ENCODE data around the gene LGSN. TPM values are rescaled to one million over a fixed set of nuclear protein-coding genes. Genes with fewer than 3 reads are reported as not detected.
"Not testable (repeated sequence)": the region's sequence is repeated elsewhere in the genome, so short reads cannot be mapped to it uniquely, and the experiment has no call there.

Gene LGSN
- total RNA-seq, 3 donors from 2014 or later = not detected

GRCh38 chr6:63326630-63327029 is 6.8 kb upstream of the LGSN start:
- DNase-seq; H3K36me3 Mint-ChIP-seq (ENCODE audit: insufficient read depth); H3K4me3 Mint-ChIP-seq; H3K9me3 Mint-ChIP-seq; ATAC-seq; H3K4me1 Mint-ChIP-seq (ENCODE audit: low read depth); H3K27me3 Mint-ChIP-seq (ENCODE audit: low read depth): not testable (repeated sequence)

- H3K27me3 Mint-ChIP-seq (ENCODE audit: low read depth) = no peaks in the 10 kb centered on the region
- H3K36me3 Mint-ChIP-seq (ENCODE audit: insufficient read depth) = no peaks in the 10 kb centered on the region
- DNase-seq (no peak), ATAC-seq (no peak)
- H3K4me1 Mint-ChIP-seq (ENCODE audit: low read depth) = no peaks in the 10 kb centered on the region
- H3K9me3 Mint-ChIP-seq = peaks cover 4% of the 10 kb centered on the region
- H3K4me3 Mint-ChIP-seq = no peak overlapping the region
Observed at GRCh38 chr6:63322981-63323380, 3.2 kb upstream of the LGSN start.

GRCh38 chr6:63321821-63322220 is 2.0 kb upstream of the LGSN start:
- no peaks in the 10 kb centered on the region for H3K4me1 Mint-ChIP-seq (ENCODE audit: low read depth)
- ATAC-seq = no peak
- no peak for DNase-seq
- H3K36me3 Mint-ChIP-seq (ENCODE audit: insufficient read depth) = no peaks in the 10 kb centered on the region
- H3K27me3 Mint-ChIP-seq (ENCODE audit: low read depth) = no peaks in the 10 kb centered on the region
- no peaks in the 10 kb centered on the region for H3K9me3 Mint-ChIP-seq
- H3K4me3 Mint-ChIP-seq = no peak overlapping the region

GRCh38 chr6:63317641-63318040 is 2.1 kb downstream of the LGSN start:
- Mint-ChIP-seq H3K36me3 (ENCODE audit: insufficient read depth) (no peaks in the 10 kb centered on the region), H3K9me3 (no peaks in the 10 kb centered on the region), H3K4me3 (no peak overlapping the region), H3K4me1 (ENCODE audit: low read depth) (no peaks in the 10 kb centered on the region), H3K27me3 (ENCODE audit: low read depth) (no peaks in the 10 kb centered on the region)
- DNase-seq = no peak
- ATAC-seq = no peak

GRCh38 chr6:63316113-63316512 is 3.7 kb downstream of the LGSN start:
- no peaks in the 10 kb centered on the region for H3K36me3 Mint-ChIP-seq (ENCODE audit: insufficient read depth)
- DNase-seq = no peak
- H3K4me1 Mint-ChIP-seq (ENCODE audit: low read depth) = no peaks in the 10 kb centered on the region
- no peaks in the 10 kb centered on the region for H3K9me3 Mint-ChIP-seq
- H3K27me3 Mint-ChIP-seq (ENCODE audit: low read depth) = no peaks in the 10 kb centered on the region
- H3K4me3 Mint-ChIP-seq = no peak overlapping the region
- no peak for ATAC-seq

- Mint-ChIP-seq H3K9me3 (no peaks in the 10 kb centered on the region), H3K4me1 (ENCODE audit: low read depth) (no peaks in the 10 kb centered on the region), H3K36me3 (ENCODE audit: insufficient read depth) (no peaks in the 10 kb centered on the region), H3K4me3 (no peak overlapping the region), H3K27me3 (ENCODE audit: low read depth) (no peaks in the 10 kb centered on the region)
- DNase-seq (no peak), ATAC-seq (no peak)
Observed at GRCh38 chr6:63313111-63313510, 6.7 kb downstream of the LGSN start.

- Mint-ChIP-seq H3K4me1 (ENCODE audit: low read depth) (no peaks in the 10 kb centered on the region), H3K9me3 (no peaks in the 10 kb centered on the region), H3K36me3 (ENCODE audit: insufficient read depth) (no peaks in the 10 kb centered on the region), H3K27me3 (ENCODE audit: low read depth) (no peaks in the 10 kb centered on the region), H3K4me3 (no peak overlapping the region)
- DNase-seq (no peak), ATAC-seq (no peak)
Observed at GRCh38 chr6:63307581-63308246, 12.1 kb downstream of the LGSN start.

- no peaks in the 10 kb centered on the region for H3K36me3 Mint-ChIP-seq (ENCODE audit: insufficient read depth)
- H3K27me3 Mint-ChIP-seq (ENCODE audit: low read depth) = no peaks in the 10 kb centered on the region
- H3K9me3 Mint-ChIP-seq = no peaks in the 10 kb centered on the region
- no peaks in the 10 kb centered on the region for H3K4me1 Mint-ChIP-seq (ENCODE audit: low read depth)
- ATAC-seq (no peak), DNase-seq (no peak)
- no peak overlapping the region for H3K4me3 Mint-ChIP-seq
Observed at GRCh38 chr6:63306420-63306819, 13.4 kb downstream of the LGSN start.

GRCh38 chr6:63305277-63305676 is 14.5 kb downstream of the LGSN start:
- ATAC-seq = no peak
- Mint-ChIP-seq H3K36me3 (ENCODE audit: insufficient read depth) (no peaks in the 10 kb centered on the region), H3K4me1 (ENCODE audit: low read depth) (no peaks in the 10 kb centered on the region)

GRCh38 chr6:63303476-63303875 is 16.3 kb downstream of the LGSN start:
- H3K4me3 Mint-ChIP-seq = no peak overlapping the region
- no peak for DNase-seq
- no peaks in the 10 kb centered on the region for H3K36me3 Mint-ChIP-seq (ENCODE audit: insufficient read depth)
- no peak for ATAC-seq
- H3K9me3 Mint-ChIP-seq = peaks cover 7% of the 10 kb centered on the region
- H3K27me3 Mint-ChIP-seq (ENCODE audit: low read depth) = no peaks in the 10 kb centered on the region
- no peaks in the 10 kb centered on the region for H3K4me1 Mint-ChIP-seq (ENCODE audit: low read depth)

More at GRCh38 chr6:63305277-63305676, 14.5 kb downstream of the LGSN start:
- Mint-ChIP-seq H3K9me3 (no peaks in the 10 kb centered on the region), H3K27me3 (ENCODE audit: low read depth) (no peaks in the 10 kb centered on the region), H3K4me3 (no peak overlapping the region)
- no peak for DNase-seq

GRCh38 chr6:63299667-63300066 is 20.1 kb downstream of the LGSN start:
- no peak for ATAC-seq
- Mint-ChIP-seq H3K36me3 (ENCODE audit: insufficient read depth) (no peaks in the 10 kb centered on the region), H3K9me3 (peaks cover 7% of the 10 kb centered on the region), H3K4me1 (ENCODE audit: low read depth) (no peaks in the 10 kb centered on the region), H3K4me3 (no peak overlapping the region), H3K27me3 (ENCODE audit: low read depth) (no peaks in the 10 kb centered on the region)
- no peak for DNase-seq

- Mint-ChIP-seq H3K9me3 (peaks cover 7% of the 10 kb centered on the region), H3K27me3 (ENCODE audit: low read depth) (no peaks in the 10 kb centered on the region), H3K36me3 (ENCODE audit: insufficient read depth) (no peaks in the 10 kb centered on the region), H3K4me3 (no peak overlapping the region), H3K4me1 (ENCODE audit: low read depth) (no peaks in the 10 kb centered on the region)
- ATAC-seq (no peak), DNase-seq (no peak)
Observed at GRCh38 chr6:63295553-63296194, 24.1 kb downstream of the LGSN start.

- Mint-ChIP-seq H3K4me3 (no peak overlapping the region), H3K36me3 (ENCODE audit: insufficient read depth) (no peaks in the 10 kb centered on the region), H3K9me3 (no peaks in the 10 kb centered on the region), H3K27me3 (ENCODE audit: low read depth) (no peaks in the 10 kb centered on the region), H3K4me1 (ENCODE audit: low read depth) (no peaks in the 10 kb centered on the region)
- ATAC-seq (no peak), DNase-seq (no peak)
Observed at GRCh38 chr6:63290492-63291058, 29.2 kb downstream of the LGSN start.

- H3K36me3 Mint-ChIP-seq (ENCODE audit: insufficient read depth) = no peaks in the 10 kb centered on the region
- ATAC-seq (no peak), DNase-seq (no peak)
- H3K4me3 Mint-ChIP-seq = no peak overlapping the region
- no peaks in the 10 kb centered on the region for H3K9me3 Mint-ChIP-seq
- no peaks in the 10 kb centered on the region for H3K27me3 Mint-ChIP-seq (ENCODE audit: low read depth)
- no peaks in the 10 kb centered on the region for H3K4me1 Mint-ChIP-seq (ENCODE audit: low read depth)
Observed at GRCh38 chr6:63289269-63289872, 30.4 kb downstream of the LGSN start.

Data from activated T-cell treated with anti-CD3 and anti-CD28 coated beads, Interleukin-2, amount 50 U/mL, for 4 hours (primary cell).